CD14-positive monocyte (primary cell): ENCODE results near the gene CD300A. TPM values are rescaled to one million over a fixed set of nuclear protein-coding genes. Genes with fewer than 3 reads are reported as not detected.
A peak's percentile ranks its signal among the peaks of the same experiment; 100 is the strongest.

ENCODE experiments used
- DNase-seq, 3 donors: peaks; one replicate each; pipeline ENCODE4 v3.0.0-alpha.2; 2011 to 2022
- H2AFZ ChIP-seq: 2 replicates; pipeline ENCODE4 v1.6.0; 2012; ENCODE audit warnings: mild to moderate bottlenecking, low read depth, low read length, inconsistent platforms; ENCODE audit not compliant: insufficient read depth, poor library complexity, severe bottlenecking
- H3K27ac ChIP-seq, 2 donors: 1 replicate in 1 of 2; 2 replicates in 1 of 2; pipeline ENCODE4 v1.5.1; 2012 to 2013; ENCODE audit warnings: low read length in 2 of 2, control low read depth in 1 of 2, inconsistent platforms in 1 of 2, low read depth in 1 of 2, mild to moderate bottlenecking in 1 of 2
- H3K27me3 ChIP-seq, 2 donors: one replicate each; pipeline versions ENCODE4 v1.6.0 to v1.6.1; 2011 to 2013; ENCODE audit warnings: low read length in 2 of 2; ENCODE audit not compliant: control insufficient read depth in 2 of 2, insufficient read depth in 2 of 2
- H3K36me3 ChIP-seq, 2 donors: replicated peaks in 1 of 2; 1 replicate in 1 of 2; 2 replicates in 1 of 2; pipeline versions ENCODE4 v1.5.1 to v1.6.1; 2012 to 2013; ENCODE audit warnings: low read length in 2 of 2, control low read depth in 1 of 2, inconsistent platforms in 1 of 2, mild to moderate bottlenecking in 1 of 2; ENCODE audit not compliant: insufficient read depth in 2 of 2, control insufficient read depth in 1 of 2
- H3K4me1 ChIP-seq, 2 donors: 1 replicate in 1 of 2; 2 replicates in 1 of 2; pipeline versions ENCODE4 v1.5.1 to v1.6.1; 2012 to 2013; ENCODE audit warnings: low read length in 2 of 2, control low read depth in 1 of 2, inconsistent platforms in 1 of 2, mild to moderate bottlenecking in 1 of 2, moderate library complexity in 1 of 2; ENCODE audit not compliant: insufficient read depth in 2 of 2, control insufficient read depth in 1 of 2
- H3K4me2 ChIP-seq: replicated peaks from 2 replicates; pipeline ENCODE3; 2012; ENCODE audit warnings: low read length, moderate library complexity, mild to moderate bottlenecking; ENCODE audit not compliant: poor library complexity, severe bottlenecking; ENCODE audit errors: extremely low read depth
- H3K4me3 ChIP-seq, 3 experiments: fragments of 200-600 bp in 1 of 3; sonication (generic) in 1 of 3; replicated peaks in 1 of 3; 1 replicate in 2 of 3; 2 replicates in 1 of 3; pipeline ENCODE4 v1.5.1; 2011 to 2013; ENCODE audit warnings: low read length in 3 of 3, mild to moderate bottlenecking in 3 of 3, control low read depth in 2 of 3, low read depth in 2 of 3, inconsistent platforms in 1 of 3, moderate library complexity in 1 of 3
- H3K79me2 ChIP-seq: 2 replicates; pipeline ENCODE4 v1.6.0; 2012; ENCODE audit warnings: mild to moderate bottlenecking, control low read depth, inconsistent platforms, low read length, moderate library complexity; ENCODE audit not compliant: insufficient read depth
- H3K9ac ChIP-seq: 2 replicates; pipeline ENCODE4 v1.6.0; 2017; ENCODE audit warnings: low read length, mild to moderate bottlenecking; ENCODE audit not compliant: insufficient read depth, poor library complexity, severe bottlenecking
- H3K9me3 ChIP-seq, 2 donors: replicated peaks in 1 of 2; 1 replicate in 1 of 2; 2 replicates in 1 of 2; pipeline versions ENCODE4 v1.5.1 to v1.6.1; 2012 to 2013; ENCODE audit warnings: low read length in 2 of 2, control low read depth in 1 of 2; ENCODE audit not compliant: control insufficient read depth in 1 of 2, insufficient read depth in 1 of 2
- H4K20me1 ChIP-seq: 2 replicates; pipeline ENCODE4 v1.6.0; 2012; ENCODE audit warnings: mild to moderate bottlenecking, low read length, control low read depth, moderate library complexity; ENCODE audit not compliant: insufficient read depth
- H3K27ac Mint-ChIP-seq, 7 donors: one replicate each; pipeline ENCODE4 v1.8.0; 2020; ENCODE audit warnings: mild to moderate bottlenecking in 7 of 7, mixed read lengths in 7 of 7, moderate library complexity in 6 of 7, inconsistent platforms in 2 of 7
- H3K27me3 Mint-ChIP-seq, 3 donors: one replicate each; pipeline ENCODE4 v1.8.0; 2021 to 2022; ENCODE audit warnings: low read depth in 3 of 3, mild to moderate bottlenecking in 3 of 3, mixed read lengths in 3 of 3, moderate library complexity in 3 of 3, inconsistent platforms in 1 of 3
- H3K36me3 Mint-ChIP-seq, 2 donors: one replicate each; pipeline ENCODE4 v1.8.0; 2020; ENCODE audit warnings: mixed read lengths in 2 of 2, inconsistent platforms in 1 of 2, mild to moderate bottlenecking in 1 of 2
- H3K4me1 Mint-ChIP-seq: one replicate; pipeline ENCODE4 v1.8.0; 2020; ENCODE audit warnings: mild to moderate bottlenecking, mixed read lengths
- H3K4me3 Mint-ChIP-seq, 2 donors: one replicate each; pipeline ENCODE4 v1.8.0; 2020; ENCODE audit warnings: mild to moderate bottlenecking in 2 of 2, mixed read lengths in 2 of 2, moderate library complexity in 1 of 2
- H3K9me3 Mint-ChIP-seq, 7 donors: one replicate each; pipeline ENCODE4 v1.8.0; 2020 to 2022; ENCODE audit warnings: mixed read lengths in 7 of 7, mild to moderate bottlenecking in 6 of 7, moderate library complexity in 6 of 7, inconsistent platforms in 2 of 7
- CTCF ChIP-seq: fragments of 200-600 bp; IDR thresholded peaks from one replicate; pipeline ENCODE4 v1.8.0; 2022; ENCODE audit warnings: antibody characterized with exemption, mild to moderate bottlenecking
- WGBS: methylation state at CpG from one replicate; pipeline ENCODE4 v1.1.5; 2013; ENCODE audit warnings: missing lambda C conversion rate; ENCODE audit not compliant: insufficient coverage; 5-methylcytosine and 5-hydroxymethylcytosine counted together
- intact Hi-C, 2 donors: fragments of 100-400 bp; cut with micrococcal nuclease; formaldehyde crosslinking; loops; one replicate each; pipeline versions ENCODE4 v1.15.0 to v1.15.1; 2023
- polyA plus RNA-seq, 3 donors: library from polyadenylated mRNA; depleted of rRNA in 1 of 3; unstranded in 2 of 3; stranded (reverse) in 1 of 3; fragments of 300-500 nt in 2 of 3; fragments of >200 nt in 1 of 3; fragmentation: Illumina TruSeq in 2 of 3; gene quantifications; 1 replicate in 2 of 3; 2 replicates in 1 of 3; pipeline ENCODE4 v1.2.3, GENCODE V29; 2012 to 2021
- small RNA-seq: library from RNA; depleted of rRNA; stranded (forward); fragments of <200 nt; gene quantifications from one replicate; pipeline ENCODE3, GENCODE V24; 2012; ENCODE audit warnings: low read depth; ENCODE audit not compliant: insufficient read length

Gene CD300A
- polyA plus RNA-seq, 3 donors = 173 to 222 (median 212) TPM

- Histone ChIP-seq H3K79me2 (peaks cover 79% of the 10 kb centered on the region), H3K9ac (peak within 1 kb of the TSS; percentile 73), H3K4me1 (peaks cover 79% of the 10 kb centered on the region in 2 donors), H3K9me3 (no peaks in the 10 kb centered on the region), H2AFZ (no peak within 1 kb of the TSS), H3K4me3 (peak within 1 kb of the TSS; percentile 76 to 99 (median 94)), H3K27me3 (no peaks in the 10 kb centered on the region), H3K36me3 (peaks cover 18 to 32% of the 10 kb centered on the region in 2 donors), H3K4me2 (peak within 1 kb of the TSS; percentile 84), H4K20me1 (peaks cover 18% of the 10 kb centered on the region), H3K27ac (peak within 1 kb of the TSS; percentile 93 to 98)
- 23% methylated on average over 6 of the region's 10 CpGs for WGBS
- no peak for TF ChIP-seq CTCF
- Mint-ChIP-seq H3K36me3 (peaks cover 44 to 56% of the 10 kb centered on the region in 2 donors), H3K9me3 (peaks cover 0 to 2% (median 0%) of the 10 kb centered on the region in 7 donors), H3K27me3 (peaks cover 0 to 3% (median 0%) of the 10 kb centered on the region in 3 donors), H3K27ac (peak within 1 kb of the TSS; percentile 97 to 100 (median 98)), H3K4me1 (peaks cover 74% of the 10 kb centered on the region), H3K4me3 (peak within 1 kb of the TSS; percentile 84 to 97)
- intact Hi-C loops = loop anchor here (5.0 kb wide), 3 partner anchors 39 to 111 kb away; partner anchors contain the start of gene CD300E (in 1 of the 2)
- peak; percentile 66 to 78 (median 76) for DNase-seq
Observed at GRCh38 chr17:74531231-74531761, 64.9 kb downstream of the CD300A start, which contains the start of gene CD300LB. TSS of gene CD300LB (minus strand) at chr17:74531475. CDS start at chr17:74531350, 125 bp downstream.

DNA sequence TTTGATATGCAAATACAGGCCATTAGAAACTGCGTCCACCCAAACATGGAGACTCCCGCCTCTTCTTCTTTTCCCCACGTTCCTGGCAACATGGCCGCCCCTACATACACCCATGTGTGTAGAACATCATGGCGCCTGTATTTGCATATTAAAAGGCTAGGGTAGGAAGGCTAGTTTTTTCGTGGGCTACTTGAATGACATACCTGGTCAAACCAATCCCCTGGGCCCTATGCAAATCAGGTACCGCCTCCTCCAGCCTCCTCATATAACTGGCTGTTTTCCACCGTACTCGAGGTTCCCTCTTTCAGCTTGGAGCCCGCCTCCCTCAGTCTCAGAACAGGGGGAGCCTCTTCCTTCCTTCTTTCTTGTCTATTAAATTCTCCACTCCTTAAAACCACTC, 65.7 kb downstream of the CD300A start:
- H3K4me3 ChIP-seq = peak overlapping the region; percentile 76 to 99 (median 94)
- peaks cover 71% of the 10 kb centered on the region in 2 donors for H3K4me1 ChIP-seq
- peak overlapping the region; percentile 97 to 100 (median 98) for H3K27ac Mint-ChIP-seq

More for the DNA sequence above, 65.7 kb downstream of the CD300A start:
- TF ChIP-seq CTCF = no peak
- H3K36me3 ChIP-seq = peaks cover 15 to 25% of the 10 kb centered on the region in 2 donors
- no peak overlapping the region for H2AFZ ChIP-seq
- H3K27ac ChIP-seq = peak overlapping the region; percentile 93 to 98
- H3K4me3 Mint-ChIP-seq = peak overlapping the region; percentile 84 to 97
- peak; percentile 94 to 98 (median 97) for DNase-seq
- 0% methylated on average over 4 of the region's 10 CpGs for WGBS
- H3K27me3 ChIP-seq = no peaks in the 10 kb centered on the region
- peak overlapping the region; percentile 84 for H3K4me2 ChIP-seq
- peaks cover 0 to 3% (median 0%) of the 10 kb centered on the region in 3 donors for H3K27me3 Mint-ChIP-seq
- peak overlapping the region; percentile 73 for H3K9ac ChIP-seq
- peaks cover 70% of the 10 kb centered on the region for H3K79me2 ChIP-seq
- intact Hi-C loops = loop anchor here (2.0 to 5.0 kb wide), 5 partner anchors 17 to 110 kb away; partner anchors contain the start of gene CD300E (in 1 of the 2)
- peaks cover 69% of the 10 kb centered on the region for H3K4me1 Mint-ChIP-seq
- H3K36me3 Mint-ChIP-seq = peaks cover 45 to 56% of the 10 kb centered on the region in 2 donors
- peaks cover 0 to 2% (median 0%) of the 10 kb centered on the region in 7 donors for H3K9me3 Mint-ChIP-seq
- no peaks in the 10 kb centered on the region for H3K9me3 ChIP-seq
- peaks cover 26% of the 10 kb centered on the region for H4K20me1 ChIP-seq

Small RNAs within 50 kb of the gene (small RNA-seq; reads per million reads assigned to genes)
- not detected for gene RNA5SP448

Other genes with a start within 250 kb of the CD300A start
- under 1 TPM in 1 of 3 donors, not detected in 2; 0.07 TPM for gene DNAI2, start 192.4 kb upstream of the CD300A start, polyA plus RNA-seq
- gene KIF19, start 140.4 kb upstream of the CD300A start, polyA plus RNA-seq = not detected
- not detected for gene BTBD17, start 104.8 kb upstream of the CD300A start, polyA plus RNA-seq
- gene GPR142, start 99.1 kb upstream of the CD300A start, polyA plus RNA-seq = not detected
- 1 to 10 TPM in 2 of 3 donors, under 1 TPM in 1; 0.47 to 3.3 (median 1.9) TPM for gene GPRC5C, start 34.5 kb upstream of the CD300A start, polyA plus RNA-seq
- 100 to 1,000 TPM in 1 of 3 donors, 10 to 100 TPM in 2; 88.0 to 102 (median 92.9) TPM for gene CD300LB, start 64.8 kb downstream of the CD300A start, polyA plus RNA-seq
- gene CD300C, start 79.5 kb downstream of the CD300A start, polyA plus RNA-seq = 100 to 1,000 TPM in 1 of 3 donors, 10 to 100 TPM in 2; 68.3 to 141 (median 93.1) TPM
- 100 to 1,000 TPM in 1 of 3 donors, 10 to 100 TPM in 2; 57.9 to 148 (median 84.7) TPM for gene CD300H, start 100.9 kb downstream of the CD300A start, polyA plus RNA-seq
- gene CD300LD, start 125.6 kb downstream of the CD300A start, polyA plus RNA-seq = under 1 TPM; 0.33 to 0.50 (median 0.41) TPM
- gene CD300E, start 157.1 kb downstream of the CD300A start, polyA plus RNA-seq = 100 to 1,000 TPM in 2 of 3 donors, 10 to 100 TPM in 1; 65.0 to 228 (median 122) TPM
- 100 to 1,000 TPM; 112 to 184 (median 175) TPM for gene CD300LF, start 246.3 kb downstream of the CD300A start, polyA plus RNA-seq